Measurements from ENCODE around the gene CCDC154. TPM values are rescaled to one million over a fixed set of nuclear protein-coding genes. Genes with fewer than 3 reads are reported as not detected.

Gene CCDC154
- total RNA-seq, 4 donors from 2014 or later: 0.48 to 5.3 (median 0.51) TPM; not detected in 1

DNA sequence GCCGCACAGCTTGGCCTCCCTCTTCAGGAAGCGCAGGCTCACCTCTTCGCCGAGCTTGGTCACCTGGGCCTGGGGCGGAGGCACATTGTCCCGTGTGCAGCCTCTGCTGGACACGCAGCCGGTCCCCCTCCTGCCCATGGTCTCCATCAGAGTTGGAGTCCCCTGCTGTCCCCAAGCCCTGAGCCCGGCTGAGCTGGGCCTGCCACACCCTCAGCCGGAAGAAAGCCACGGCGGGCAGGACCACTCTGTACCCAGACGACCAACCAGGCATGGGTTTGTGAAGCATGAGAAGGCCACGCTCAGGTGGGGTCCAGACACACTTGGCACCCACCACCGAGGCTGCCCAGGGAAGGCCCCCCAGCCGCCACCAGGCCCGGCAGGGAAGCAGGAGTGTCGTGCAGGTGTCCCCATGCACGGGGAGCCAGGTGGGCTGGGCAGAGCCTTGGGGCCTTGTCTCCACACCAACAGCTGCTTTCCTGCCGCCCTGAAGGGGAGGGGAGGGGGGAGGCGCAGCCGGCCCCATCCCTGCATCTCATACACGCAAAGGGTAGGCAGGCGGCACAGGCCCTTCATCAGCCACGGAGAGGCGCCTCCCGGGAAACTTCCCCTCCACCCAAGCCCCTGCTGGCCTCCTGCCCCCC is 5.2 kb downstream of the CCDC154 start:
- H3K9me3 ChIP-seq: no peaks in the 10 kb centered on the region
- H3K4me3 ChIP-seq: no peak overlapping the region
- intact Hi-C loops (cut with DNase I; ENCODE audit: low total_unique reads): no loop called here
- TF ChIP-seq POLR2A (IDR thresholded peaks at IDR 0.05): no peak
- TF ChIP-seq, protein P1, sequence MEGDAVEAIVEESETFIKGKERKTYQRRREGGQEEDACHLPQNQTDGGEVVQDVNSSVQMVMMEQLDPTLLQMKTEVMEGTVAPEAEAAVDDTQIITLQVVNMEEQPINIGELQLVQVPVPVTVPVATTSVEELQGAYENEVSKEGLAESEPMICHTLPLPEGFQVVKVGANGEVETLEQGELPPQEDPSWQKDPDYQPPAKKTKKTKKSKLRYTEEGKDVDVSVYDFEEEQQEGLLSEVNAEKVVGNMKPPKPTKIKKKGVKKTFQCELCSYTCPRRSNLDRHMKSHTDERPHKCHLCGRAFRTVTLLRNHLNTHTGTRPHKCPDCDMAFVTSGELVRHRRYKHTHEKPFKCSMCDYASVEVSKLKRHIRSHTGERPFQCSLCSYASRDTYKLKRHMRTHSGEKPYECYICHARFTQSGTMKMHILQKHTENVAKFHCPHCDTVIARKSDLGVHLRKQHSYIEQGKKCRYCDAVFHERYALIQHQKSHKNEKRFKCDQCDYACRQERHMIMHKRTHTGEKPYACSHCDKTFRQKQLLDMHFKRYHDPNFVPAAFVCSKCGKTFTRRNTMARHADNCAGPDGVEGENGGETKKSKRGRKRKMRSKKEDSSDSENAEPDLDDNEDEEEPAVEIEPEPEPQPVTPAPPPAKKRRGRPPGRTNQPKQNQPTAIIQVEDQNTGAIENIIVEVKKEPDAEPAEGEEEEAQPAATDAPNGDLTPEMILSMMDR (IDR thresholded peaks at IDR 0.05): no peak
- H3K36me3 ChIP-seq: no peaks in the 10 kb centered on the region
- no peaks in the 10 kb centered on the region for H3K4me1 ChIP-seq
- H3K27me3 ChIP-seq: no peaks in the 10 kb centered on the region
- DNase-seq: no peak
- no peak overlapping the region for H3K27ac ChIP-seq

DNA sequence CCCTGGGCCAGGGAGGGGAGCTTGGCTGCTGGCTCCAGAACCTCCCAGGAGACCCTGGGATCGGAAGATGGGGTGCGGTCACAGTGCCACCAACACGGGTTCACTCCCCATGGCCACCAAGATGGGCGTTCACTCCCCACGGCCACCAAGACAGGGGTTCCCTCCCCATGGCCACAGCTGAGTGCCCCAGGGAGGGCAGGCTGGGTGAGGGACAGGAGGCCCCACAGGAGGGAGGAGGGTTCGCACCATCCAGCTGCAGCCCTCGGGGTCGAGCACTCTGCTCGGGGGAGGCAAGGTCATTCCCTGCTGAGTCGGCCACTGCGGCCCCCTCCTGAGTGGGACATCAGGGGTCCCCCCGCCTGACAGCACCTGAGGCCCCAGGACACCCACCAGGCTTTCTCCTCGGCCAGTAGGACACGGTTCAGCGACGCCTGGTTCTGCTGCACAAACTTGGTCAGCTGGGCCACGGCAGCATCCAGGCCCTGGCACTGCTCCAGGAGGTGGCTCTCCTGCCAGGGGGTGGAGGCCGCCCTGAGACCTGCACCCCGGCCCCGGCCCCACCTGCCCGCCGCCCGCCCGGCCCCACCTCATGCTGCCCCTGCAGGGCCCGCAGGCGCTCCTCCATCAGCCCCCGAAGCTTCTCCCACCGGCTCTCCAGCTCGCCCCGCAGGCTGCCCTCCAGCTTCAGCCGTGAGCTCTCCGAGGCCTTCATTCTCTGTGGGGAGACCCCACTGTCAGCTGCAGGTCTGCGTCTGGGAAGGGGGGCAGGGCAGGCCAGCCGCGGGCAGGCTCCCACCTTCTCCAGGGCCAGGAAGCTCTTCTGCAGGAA is 5.9 kb downstream of the CCDC154 start:
- Histone ChIP-seq H3K9me3 (no peaks in the 10 kb centered on the region), H3K4me1 (no peaks in the 10 kb centered on the region), H3K27ac (no peak overlapping the region), H3K36me3 (no peaks in the 10 kb centered on the region), H3K4me3 (no peak overlapping the region), H3K27me3 (no peaks in the 10 kb centered on the region)
- DNase-seq: no peak
- TF ChIP-seq POLR2A (IDR thresholded peaks at IDR 0.05): no peak
- TF ChIP-seq, protein P1 (IDR thresholded peaks at IDR 0.05): no peak
- intact Hi-C loops (cut with DNase I; ENCODE audit: low total_unique reads): no loop called here

DNA sequence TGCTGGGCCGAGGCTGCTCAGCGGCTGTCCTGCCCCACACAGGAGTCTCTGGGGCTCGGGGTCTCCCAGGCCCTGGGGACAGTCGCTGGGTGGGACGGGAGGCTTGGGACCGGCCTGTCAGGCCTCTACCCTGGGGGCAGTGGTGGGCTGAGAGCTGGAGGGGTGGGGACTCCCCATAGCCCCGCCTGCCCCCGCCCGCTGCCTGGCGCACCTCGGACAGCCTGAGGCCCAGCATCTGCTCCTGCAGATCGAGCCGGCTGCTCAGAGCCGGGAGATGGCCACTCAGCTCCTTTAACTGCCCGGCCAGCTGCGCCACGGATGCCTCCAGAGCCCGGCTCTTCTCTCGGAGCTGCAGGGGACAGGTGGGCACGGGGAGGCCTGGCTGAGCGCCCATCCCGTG is 6.8 kb downstream of the CCDC154 start:
- Histone ChIP-seq H3K27me3 (no peaks in the 10 kb centered on the region), H3K27ac (no peak overlapping the region), H3K4me3 (no peak overlapping the region), H3K9me3 (no peaks in the 10 kb centered on the region), H3K36me3 (no peaks in the 10 kb centered on the region), H3K4me1 (no peaks in the 10 kb centered on the region)
- TF ChIP-seq, protein P1 (IDR thresholded peaks at IDR 0.05): no peak
- no peak for TF ChIP-seq POLR2A (IDR thresholded peaks at IDR 0.05)
- no peak for DNase-seq
- intact Hi-C loops (cut with DNase I; ENCODE audit: low total_unique reads): no loop called here

DNA sequence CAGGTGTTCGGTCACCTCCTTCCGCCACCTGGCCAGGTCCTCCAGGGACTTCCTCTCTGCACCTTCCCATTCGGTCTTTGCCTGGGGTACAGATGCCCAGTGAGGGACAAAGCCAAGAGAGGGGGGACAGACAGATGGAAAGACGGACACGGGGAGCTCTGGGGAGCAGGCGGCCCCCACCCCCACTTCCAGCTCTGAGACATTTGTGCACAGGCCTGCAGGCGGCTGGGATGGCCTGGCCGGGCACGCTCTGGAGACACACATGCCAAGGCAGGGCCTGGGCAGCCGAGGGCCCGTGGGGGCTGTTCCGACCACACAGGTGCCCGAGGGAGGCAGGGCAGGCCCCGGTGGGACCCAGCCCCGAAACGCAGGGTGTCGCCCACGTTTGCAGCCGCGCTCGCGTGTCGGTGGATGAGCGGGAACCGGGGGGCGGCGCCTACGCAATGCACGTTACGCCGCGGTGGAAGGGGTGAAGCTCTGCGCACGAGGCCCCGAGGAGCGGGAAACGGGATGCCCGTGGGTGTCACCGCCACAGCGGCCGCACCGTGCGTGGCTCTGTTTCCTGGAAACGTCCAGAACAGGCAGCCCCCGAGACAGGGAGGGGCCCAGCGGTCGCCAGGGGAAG is 7.5 kb downstream of the CCDC154 start:
- Histone ChIP-seq H3K4me1 (no peaks in the 10 kb centered on the region), H3K4me3 (no peak overlapping the region), H3K9me3 (no peaks in the 10 kb centered on the region), H3K27me3 (no peaks in the 10 kb centered on the region), H3K36me3 (no peaks in the 10 kb centered on the region), H3K27ac (no peak overlapping the region)
- TF ChIP-seq, protein P1 (IDR thresholded peaks at IDR 0.05): no peak
- no peak for TF ChIP-seq POLR2A (IDR thresholded peaks at IDR 0.05)
- DNase-seq: no peak
- intact Hi-C loops (cut with DNase I; ENCODE audit: low total_unique reads): no loop called here

Data from uterus (tissue), 4 donors.